Esophagus squamous epithelium (tissue), 5 donors: ENCODE measurements around the gene RPL19. TPM values are rescaled to one million over a fixed set of nuclear protein-coding genes. Genes with fewer than 3 reads are reported as not detected.
A peak's percentile ranks its signal among the peaks of the same experiment; 100 is the strongest.

Source experiments
- DNase-seq: peaks from one replicate; lab custom pipeline; 2025; lab: John Stamatoyannopoulos, UW
- H3K27ac ChIP-seq, 4 donors: fragments of 200-600 bp; sonication (generic); one replicate each; pipeline ENCODE4 v1.5.1; 2016 to 2019; ENCODE audit warnings: mild to moderate bottlenecking in 1 of 4
- H3K27me3 ChIP-seq, 4 donors: fragments of 200-600 bp; sonication (generic); 1 replicate in 3 of 4; 2 replicates in 1 of 4; pipeline versions ENCODE4 v1.5.1 to v1.6.0; 2017 to 2021; ENCODE audit warnings: antibody characterized with exemption in 1 of 4
- H3K36me3 ChIP-seq, 3 donors: fragments of 200-600 bp; sonication (generic); one replicate each; pipeline ENCODE4 v1.5.1; 2016 to 2019
- H3K4me1 ChIP-seq, 3 donors: fragments of 200-600 bp; sonication (generic); one replicate each; pipeline ENCODE4 v1.5.1; 2017 to 2019
- H3K4me3 ChIP-seq, 4 donors: fragments of 200-600 bp; sonication (generic); 1 replicate in 3 of 4; 2 replicates in 1 of 4; pipeline ENCODE4 v1.5.1; 2016 to 2019; ENCODE audit warnings: mild to moderate bottlenecking in 2 of 4, moderate library complexity in 1 of 4
- H3K9me3 ChIP-seq, 3 donors: fragments of 200-600 bp; sonication (generic); one replicate each; pipeline ENCODE4 v1.5.1; 2016 to 2019
- CTCF ChIP-seq, 6 experiments: fragments of 450-650 bp in 4 of 6; fragments of 200-600 bp in 2 of 6; sonication (generic) in 2 of 6; IDR thresholded peaks; one replicate each; pipeline ENCODE4 v1.5.1; 2016 to 2019; ENCODE audit warnings: antibody characterized with exemption in 6 of 6, mild to moderate bottlenecking in 4 of 6, moderate library complexity in 4 of 6
- POLR2A ChIP-seq, 4 donors: fragments of 450-650 bp; IDR thresholded peaks; one replicate each; pipeline ENCODE4 v1.6.1; 2017; ENCODE audit warnings: antibody characterized with exemption in 4 of 4, mild to moderate bottlenecking in 4 of 4, moderate library complexity in 3 of 4
- WGBS, 2 donors: methylation state at CpG; one replicate each; pipeline ENCODE4 v1.1.5; 2018; 5-methylcytosine and 5-hydroxymethylcytosine counted together
- intact Hi-C: fragments of 100-400 bp; cut with DNase I; formaldehyde crosslinking; loops from one replicate; pipeline ENCODE4 v1.15.0; 2022
- total RNA-seq, 4 donors: library from RNA; depleted of rRNA; stranded (reverse); fragments of >200 nt; gene quantifications; one replicate each; pipeline ENCODE4 v1.1.0, GENCODE V29; 2016
- donor health status: DM: yes; HTN: yes; CAD: no.

Gene RPL19
- total RNA-seq, 4 donors from 2014 or later = 1,949 to 3,028 (median 2,392) TPM

- Histone ChIP-seq H3K27me3 (no peaks in the 10 kb centered on the region), H3K36me3 (peaks cover 0 to 19% (median 0%) of the 10 kb centered on the region in 3 donors), H3K27ac (no peak overlapping the region), H3K4me3 (no peak overlapping the region), H3K9me3 (no peaks in the 10 kb centered on the region), H3K4me1 (peaks cover 0 to 32% (median 5%) of the 10 kb centered on the region in 3 donors)
- intact Hi-C loops = no loop called here
- TF ChIP-seq CTCF (IDR thresholded peaks at IDR 0.05) (no peak), POLR2A (IDR thresholded peaks at IDR 0.05) (no peak)
- DNase-seq = no peak
- WGBS, 2 donors = 67 to 68% methylated on average over 5 of the region's 5 CpGs
Measured at GRCh38 chr17:39171933-39172332, 28.1 kb upstream of the RPL19 start.

- TF ChIP-seq CTCF (IDR thresholded peaks at IDR 0.05) (no peak), POLR2A (IDR thresholded peaks at IDR 0.05) (no peak)
- peaks cover 0 to 30% (median 0%) of the 10 kb centered on the region in 3 donors for H3K36me3 ChIP-seq
- H3K4me3 ChIP-seq = no peak overlapping the region
- no peaks in the 10 kb centered on the region for H3K27me3 ChIP-seq
- H3K27ac ChIP-seq = no peak overlapping the region
- no peak for DNase-seq
- WGBS, 2 donors = 72 to 75% methylated on average over 4 to 5 of the region's 5 CpGs
- intact Hi-C loops = no loop called here
- no peaks in the 10 kb centered on the region for H3K9me3 ChIP-seq
- H3K4me1 ChIP-seq = peaks cover 0 to 30% (median 3%) of the 10 kb centered on the region in 3 donors
Measured at GRCh38 chr17:39173080-39173479, 27.0 kb upstream of the RPL19 start.

- Histone ChIP-seq H3K27me3 (no peaks in the 10 kb centered on the region), H3K36me3 (peaks cover 0 to 30% (median 0%) of the 10 kb centered on the region in 3 donors), H3K4me3 (no peak overlapping the region), H3K4me1 (peaks cover 0 to 36% (median 9%) of the 10 kb centered on the region in 3 donors), H3K27ac (no peak overlapping the region), H3K9me3 (no peaks in the 10 kb centered on the region)
- TF ChIP-seq POLR2A (IDR thresholded peaks at IDR 0.05) = no peak
- TF ChIP-seq CTCF (IDR thresholded peaks at IDR 0.05) = no peak
- DNase-seq = no peak
- intact Hi-C loops = no loop called here
- WGBS, 2 donors = 30 to 56% methylated on average over 2 to 9 of the region's 10 CpGs
Measured at GRCh38 chr17:39173526-39174274, 26.4 kb upstream of the RPL19 start.

GRCh38 chr17:39174920-39175694 lies 25.0 kb upstream of the RPL19 start:
- TF ChIP-seq CTCF (IDR thresholded peaks at IDR 0.05) (peak; percentile 45 to 89 (median 75)), POLR2A (IDR thresholded peaks at IDR 0.05) (no peak)

GRCh38 chr17:39175695-39176093 lies 24.4 kb upstream of the RPL19 start:
- H3K4me1 ChIP-seq = peaks cover 0 to 39% (median 10%) of the 10 kb centered on the region in 3 donors
- no peaks in the 10 kb centered on the region for H3K27me3 ChIP-seq
- H3K27ac ChIP-seq = no peak overlapping the region
- 57 to 60% methylated on average over 9 to 10 of the region's 10 CpGs for WGBS, 2 donors
- no peak overlapping the region for H3K4me3 ChIP-seq
- peaks cover 0 to 40% (median 0%) of the 10 kb centered on the region in 3 donors for H3K36me3 ChIP-seq
- intact Hi-C loops = no loop called here
- H3K9me3 ChIP-seq = no peaks in the 10 kb centered on the region
- TF ChIP-seq CTCF (IDR thresholded peaks at IDR 0.05) = no peak
- no peak for TF ChIP-seq POLR2A (IDR thresholded peaks at IDR 0.05)
- DNase-seq = no peak

More at GRCh38 chr17:39174920-39175694, 25.0 kb upstream of the RPL19 start:
- no peak overlapping the region for H3K4me3 ChIP-seq
- H3K27ac ChIP-seq = no peak overlapping the region
- H3K27me3 ChIP-seq = no peaks in the 10 kb centered on the region
- H3K36me3 ChIP-seq = peaks cover 0 to 34% (median 0%) of the 10 kb centered on the region in 3 donors
- WGBS, 2 donors = 48 to 66% methylated on average over 12 to 14 of the region's 35 CpGs
- no peaks in the 10 kb centered on the region for H3K9me3 ChIP-seq
- H3K4me1 ChIP-seq = peaks cover 0 to 39% (median 10%) of the 10 kb centered on the region in 3 donors
- intact Hi-C loops = no loop called here
- no peak for DNase-seq
